Panc1 (cell line): ENCODE measurements around the gene DDI2. TPM values are rescaled to one million over a fixed set of nuclear protein-coding genes. Genes with fewer than 3 reads are reported as not detected.

Experiments
- ATAC-seq: fragments of 200-7000 bp; cut with Tn5 transposase; 2 replicates; pipeline ENCODE4 v1.9.1; 2020; ENCODE audit warnings: mild to moderate bottlenecking, moderate library complexity
- BruUV-seq: library from RNA; stranded (reverse); fragments of 400-500 nt; replicated peaks from 2 replicates; lab custom pipeline; 2021; lab: Mats Ljungman, UMichigan
- CTCF ChIA-PET: fragments of 300-600 bp; sonication (Branson Sonifier 250); formaldehyde crosslinking; loops from one replicate; lab custom pipeline; 2022; ENCODE audit warnings: antibody characterized with exemption; lab: Charles Lee
- POLR2A ChIA-PET: fragments of 300-600 bp; sonication (Branson Sonifier 250); formaldehyde crosslinking; loops from one replicate; lab custom pipeline; 2022; ENCODE audit warnings: antibody characterized with exemption; lab: Charles Lee
- DNase-seq: peaks from one replicate; pipeline ENCODE4 v3.0.0-alpha.2; 2010; ENCODE audit warnings: low read depth, low spot score
- H3K27ac ChIP-seq: 2 replicates; pipeline ENCODE4 v1.5.1; 2011; ENCODE audit warnings: mild to moderate bottlenecking, low read length, inconsistent platforms
- H3K27me3 ChIP-seq: fragments of 200-500 bp; sonication (Bioruptor generic); 2 replicates; pipeline ENCODE4 v1.6.0; 2014; ENCODE audit warnings: low read length, inconsistent platforms; ENCODE audit not compliant: control insufficient read depth, insufficient read depth
- H3K36me3 ChIP-seq: fragments of 200-500 bp; sonication (Bioruptor generic); 2 replicates; pipeline ENCODE4 v1.5.1; 2014; ENCODE audit warnings: inconsistent platforms, mild to moderate bottlenecking, low read length, moderate library complexity; ENCODE audit not compliant: control insufficient read depth, insufficient read depth
- H3K4me1 ChIP-seq: 2 replicates; pipeline ENCODE4 v1.5.1; 2011; ENCODE audit warnings: inconsistent platforms, mild to moderate bottlenecking, low read length, moderate library complexity; ENCODE audit not compliant: control insufficient read depth, insufficient read depth
- H3K4me3 ChIP-seq, 2 experiments: 2 replicates each; pipeline ENCODE4 v1.5.1; 2011 to 2012; ENCODE audit warnings: low read depth in 2 of 2, low read length in 2 of 2, mild to moderate bottlenecking in 2 of 2, inconsistent platforms in 1 of 2, moderate library complexity in 1 of 2
- H3K9me3 ChIP-seq: fragments of 200-500 bp; sonication (Bioruptor generic); 2 replicates; pipeline ENCODE4 v1.5.1; 2014; ENCODE audit warnings: low read depth, mild to moderate bottlenecking, inconsistent platforms, low read length, moderate library complexity; ENCODE audit not compliant: control insufficient read depth, insufficient read depth
- POLR2AphosphoS5 ChIP-seq: IDR thresholded peaks from 2 replicates; pipeline ENCODE4 v1.6.1; 2012; ENCODE audit warnings: mild to moderate bottlenecking, low read depth, low read length, moderate library complexity
- SIN3A ChIP-seq: IDR thresholded peaks from 2 replicates; pipeline ENCODE4 v1.6.1; 2012; ENCODE audit warnings: low read depth, mild to moderate bottlenecking, low read length, moderate library complexity, borderline replicate concordance; ENCODE audit not compliant: insufficient read depth
- TCF7L2 ChIP-seq: IDR thresholded peaks from 2 replicates; pipeline ENCODE4 v1.6.1; 2011; ENCODE audit warnings: mild to moderate bottlenecking, low read depth, low read length, inconsistent platforms
- in situ Hi-C: cut with HindIII; loops from 2 replicates; pipeline ENCODE4 v1.10.0; 2016; ENCODE audit warnings: low sequenced_read_pairs, low pct_unique_long_range_greater_than_20kb
- intact Hi-C: fragments of 100-400 bp; cut with micrococcal nuclease; formaldehyde crosslinking; loops from one replicate; pipeline ENCODE4 v1.10.0; 2022; ENCODE audit not compliant: unreplicated experiment
- total RNA-seq: library from RNA; stranded (reverse); gene quantifications from one replicate; pipeline ENCODE4 v1.2.1, GENCODE V29; 2021; ENCODE audit not compliant: unreplicated experiment
- TF ChIP-seq, protein P1 (sequence below), 2 experiments: IDR thresholded peaks; 2 replicates each; pipeline ENCODE4 v1.6.1; 2011 to 2012; ENCODE audit warnings: low read depth in 2 of 2, control low read depth in 1 of 2, low read length in 1 of 2, mild to moderate bottlenecking in 1 of 2, moderate library complexity in 1 of 2; ENCODE audit not compliant: insufficient read depth in 1 of 2
- TF ChIP-seq, protein P2 (sequence below): fragments of 450-650 bp; IDR thresholded peaks from 2 replicates; pipeline ENCODE4 v1.5.1; 2017; ENCODE audit warnings: mild to moderate bottlenecking

DDI2 gene
- total RNA-seq, 1 experiment from 2014 or later, result 27.7 TPM

- ATAC-seq (no peak), DNase-seq (no peak)
- no peaks in the 10 kb centered on the region for H3K36me3 ChIP-seq
- H3K4me3 ChIP-seq, result no peak overlapping the region
- in situ Hi-C loops, result no loop called here
- intact Hi-C loops, result no loop called here
- H3K27me3 ChIP-seq, result no peaks in the 10 kb centered on the region
- TF ChIP-seq, protein P1, sequence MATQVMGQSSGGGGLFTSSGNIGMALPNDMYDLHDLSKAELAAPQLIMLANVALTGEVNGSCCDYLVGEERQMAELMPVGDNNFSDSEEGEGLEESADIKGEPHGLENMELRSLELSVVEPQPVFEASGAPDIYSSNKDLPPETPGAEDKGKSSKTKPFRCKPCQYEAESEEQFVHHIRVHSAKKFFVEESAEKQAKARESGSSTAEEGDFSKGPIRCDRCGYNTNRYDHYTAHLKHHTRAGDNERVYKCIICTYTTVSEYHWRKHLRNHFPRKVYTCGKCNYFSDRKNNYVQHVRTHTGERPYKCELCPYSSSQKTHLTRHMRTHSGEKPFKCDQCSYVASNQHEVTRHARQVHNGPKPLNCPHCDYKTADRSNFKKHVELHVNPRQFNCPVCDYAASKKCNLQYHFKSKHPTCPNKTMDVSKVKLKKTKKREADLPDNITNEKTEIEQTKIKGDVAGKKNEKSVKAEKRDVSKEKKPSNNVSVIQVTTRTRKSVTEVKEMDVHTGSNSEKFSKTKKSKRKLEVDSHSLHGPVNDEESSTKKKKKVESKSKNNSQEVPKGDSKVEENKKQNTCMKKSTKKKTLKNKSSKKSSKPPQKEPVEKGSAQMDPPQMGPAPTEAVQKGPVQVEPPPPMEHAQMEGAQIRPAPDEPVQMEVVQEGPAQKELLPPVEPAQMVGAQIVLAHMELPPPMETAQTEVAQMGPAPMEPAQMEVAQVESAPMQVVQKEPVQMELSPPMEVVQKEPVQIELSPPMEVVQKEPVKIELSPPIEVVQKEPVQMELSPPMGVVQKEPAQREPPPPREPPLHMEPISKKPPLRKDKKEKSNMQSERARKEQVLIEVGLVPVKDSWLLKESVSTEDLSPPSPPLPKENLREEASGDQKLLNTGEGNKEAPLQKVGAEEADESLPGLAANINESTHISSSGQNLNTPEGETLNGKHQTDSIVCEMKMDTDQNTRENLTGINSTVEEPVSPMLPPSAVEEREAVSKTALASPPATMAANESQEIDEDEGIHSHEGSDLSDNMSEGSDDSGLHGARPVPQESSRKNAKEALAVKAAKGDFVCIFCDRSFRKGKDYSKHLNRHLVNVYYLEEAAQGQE (IDR thresholded peaks at IDR 0.05; ENCODE audit: insufficient read depth in 1 of 2, low read depth in 2 of 2, low read length in 1 of 2), result no peak
- TF ChIP-seq TCF7L2 (no peak), SIN3A (no peak), POLR2AphosphoS5 (no peak)
- TF ChIP-seq, protein P2, sequence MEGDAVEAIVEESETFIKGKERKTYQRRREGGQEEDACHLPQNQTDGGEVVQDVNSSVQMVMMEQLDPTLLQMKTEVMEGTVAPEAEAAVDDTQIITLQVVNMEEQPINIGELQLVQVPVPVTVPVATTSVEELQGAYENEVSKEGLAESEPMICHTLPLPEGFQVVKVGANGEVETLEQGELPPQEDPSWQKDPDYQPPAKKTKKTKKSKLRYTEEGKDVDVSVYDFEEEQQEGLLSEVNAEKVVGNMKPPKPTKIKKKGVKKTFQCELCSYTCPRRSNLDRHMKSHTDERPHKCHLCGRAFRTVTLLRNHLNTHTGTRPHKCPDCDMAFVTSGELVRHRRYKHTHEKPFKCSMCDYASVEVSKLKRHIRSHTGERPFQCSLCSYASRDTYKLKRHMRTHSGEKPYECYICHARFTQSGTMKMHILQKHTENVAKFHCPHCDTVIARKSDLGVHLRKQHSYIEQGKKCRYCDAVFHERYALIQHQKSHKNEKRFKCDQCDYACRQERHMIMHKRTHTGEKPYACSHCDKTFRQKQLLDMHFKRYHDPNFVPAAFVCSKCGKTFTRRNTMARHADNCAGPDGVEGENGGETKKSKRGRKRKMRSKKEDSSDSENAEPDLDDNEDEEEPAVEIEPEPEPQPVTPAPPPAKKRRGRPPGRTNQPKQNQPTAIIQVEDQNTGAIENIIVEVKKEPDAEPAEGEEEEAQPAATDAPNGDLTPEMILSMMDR, result no peak
- CTCF ChIA-PET, result no interaction called here
- BruUV-seq, result no TSS peak
- no peaks in the 10 kb centered on the region for H3K4me1 ChIP-seq
- no peaks in the 10 kb centered on the region for H3K9me3 ChIP-seq
- no peak overlapping the region for H3K27ac ChIP-seq
- POLR2A ChIA-PET, result no interaction called here
Observed at GRCh38 chr1:15693371-15693770, 76.1 kb downstream of the DDI2 start.

DNA sequence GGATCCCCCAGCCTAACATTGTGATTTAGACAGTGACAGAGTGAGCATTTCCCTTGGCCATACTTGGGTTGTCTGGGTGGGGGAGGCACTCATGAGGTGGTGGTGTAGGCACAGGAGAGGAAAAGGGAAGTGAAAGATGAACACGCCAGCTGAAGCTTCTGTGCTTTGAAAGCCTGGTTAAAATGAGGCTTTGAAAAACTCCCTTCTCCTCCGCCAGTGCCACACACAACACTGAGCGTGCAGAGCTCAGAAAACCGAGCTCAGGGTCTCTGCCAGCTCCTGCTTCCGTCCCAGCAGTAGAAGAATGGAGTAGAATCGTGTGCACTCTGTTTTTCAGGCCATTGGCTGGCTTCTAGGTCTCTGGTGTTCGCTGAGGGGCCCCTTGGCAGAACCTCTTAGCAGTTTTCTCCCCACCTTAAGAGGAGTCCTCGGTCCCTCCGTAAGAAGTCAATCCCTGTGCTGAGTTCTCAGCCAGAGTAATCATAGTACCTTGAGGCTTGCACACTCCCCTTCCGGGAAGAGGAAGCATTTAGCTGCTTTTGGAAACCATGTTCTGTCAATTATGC lies 79.8 kb downstream of the DDI2 start:
- in situ Hi-C loops, result no loop called here
- BruUV-seq, result no TSS peak

More for the DNA sequence above, 79.8 kb downstream of the DDI2 start:
- Histone ChIP-seq H3K36me3 (no peaks in the 10 kb centered on the region), H3K4me3 (no peak overlapping the region), H3K27ac (no peak overlapping the region), H3K27me3 (no peaks in the 10 kb centered on the region), H3K4me1 (no peaks in the 10 kb centered on the region), H3K9me3 (no peaks in the 10 kb centered on the region)
- ChIA-PET POLR2A (no interaction called here), CTCF (no interaction called here)
- DNase-seq (no peak), ATAC-seq (peak; percentile 43; the same call in 1 of the 2 replicates)
- intact Hi-C loops, result no loop called here
- TF ChIP-seq POLR2AphosphoS5, result no peak
- TF ChIP-seq, protein P1 (IDR thresholded peaks at IDR 0.05; ENCODE audit: insufficient read depth in 1 of 2, low read depth in 2 of 2, low read length in 1 of 2), result no peak
- no peak for TF ChIP-seq TCF7L2
- TF ChIP-seq SIN3A, result no peak
- TF ChIP-seq, protein P2, result no peak
